H1 (cell line): ENCODE measurements around the gene MID2. TPM values are rescaled to one million over a fixed set of nuclear protein-coding genes. Genes with fewer than 3 reads are reported as not detected.

ENCODE experiments used
- CTCF ChIA-PET: fragments of 300-600 bp; sonication (Branson Sonifier 250); formaldehyde crosslinking; loops from one replicate; lab custom pipeline; 2021; ENCODE audit not compliant: partially characterized antibody; lab: Charles Lee
- POLR2A ChIA-PET: fragments of 300-600 bp; sonication (Branson Sonifier 250); formaldehyde crosslinking; loops from one replicate; lab custom pipeline; 2021; ENCODE audit warnings: inconsistent platforms; ENCODE audit not compliant: partially characterized antibody; lab: Charles Lee
- DNase-seq, 2 experiments: peaks; one replicate each; pipeline versions ENCODE4 v3.0.0 to v3.0.0-alpha.2; 2010 to 2022; ENCODE audit warnings: low spot score in 2 of 2, low read depth in 1 of 2, mixed read lengths in 1 of 2
- FAIRE-seq: peaks from 2 replicates; lab custom pipeline; 2011; peaks lifted over from hg19 to GRCh38; lab: Jason Lieb, UNC
- H2AFZ ChIP-seq: 2 replicates; pipeline ENCODE4 v1.8.1; 2012; ENCODE audit warnings: low read length, inconsistent platforms
- H2AK5ac ChIP-seq: 2 replicates; pipeline ENCODE4 v1.6.1; 2013; ENCODE audit warnings: low read depth, low read length
- H2BK120ac ChIP-seq: replicated peaks from 2 replicates; pipeline ENCODE3; 2013; ENCODE audit warnings: low read depth, low read length, inconsistent platforms
- H2BK12ac ChIP-seq: 2 replicates; pipeline ENCODE4 v1.6.1; 2013; ENCODE audit warnings: low read depth, low read length
- H2BK15ac ChIP-seq: 2 replicates; pipeline ENCODE4 v1.6.1; 2013; ENCODE audit warnings: low read length
- H2BK20ac ChIP-seq: 2 replicates; pipeline ENCODE4 v1.6.1; 2013; ENCODE audit warnings: low read length
- H2BK5ac ChIP-seq: 2 replicates; pipeline ENCODE4 v1.6.1; 2013; ENCODE audit warnings: low read depth, low read length
- H3K14ac ChIP-seq: 2 replicates; pipeline ENCODE4 v1.6.1; 2013; ENCODE audit warnings: inconsistent platforms; ENCODE audit not compliant: insufficient read length
- H3K18ac ChIP-seq: 2 replicates; pipeline ENCODE4 v1.6.1; 2013; ENCODE audit warnings: low read length; ENCODE audit errors: extremely low read depth
- H3K23ac ChIP-seq: 2 replicates; pipeline ENCODE4 v1.6.1; 2013; ENCODE audit warnings: inconsistent platforms; ENCODE audit not compliant: insufficient read length
- H3K23me2 ChIP-seq: 2 replicates; pipeline ENCODE4 v1.6.1; 2013; ENCODE audit warnings: low read depth, low read length
- H3K27ac ChIP-seq: 2 replicates; pipeline ENCODE4 v1.6.1; 2011; ENCODE audit warnings: low read depth, low read length, inconsistent platforms
- H3K27me3 ChIP-seq, 4 experiments: replicated peaks in 1 of 4; 1 replicate in 1 of 4; 2 replicates in 3 of 4; pipeline versions ENCODE4 v1.6.1 to v1.8.1; 2011 to 2013; ENCODE audit warnings: low read length in 3 of 4, mild to moderate bottlenecking in 3 of 4, inconsistent platforms in 2 of 4, mixed read lengths in 2 of 4, moderate library complexity in 1 of 4; ENCODE audit not compliant: control insufficient read depth in 3 of 4, insufficient read depth in 3 of 4; ENCODE audit errors: extremely low read depth in 1 of 4
- H3K36me3 ChIP-seq, 4 experiments: 2 replicates each; pipeline versions ENCODE4 v1.6.1 to v1.8.1; 2011 to 2013; ENCODE audit warnings: mild to moderate bottlenecking in 4 of 4, low read length in 3 of 4, moderate library complexity in 2 of 4, control low read depth in 1 of 4, inconsistent platforms in 1 of 4; ENCODE audit not compliant: insufficient read depth in 4 of 4, control insufficient read depth in 2 of 4
- H3K4ac ChIP-seq: replicated peaks from 2 replicates; pipeline ENCODE3; 2013; ENCODE audit warnings: low read length, low read depth, mixed read lengths, inconsistent platforms; ENCODE audit not compliant: insufficient read length
- H3K4me1 ChIP-seq, 4 experiments: replicated peaks in 1 of 4; 1 replicate in 1 of 4; 2 replicates in 3 of 4; pipeline versions ENCODE4 v1.6.1 to v1.8.1; 2011 to 2013; ENCODE audit warnings: low read length in 3 of 4, inconsistent platforms in 2 of 4, mixed read lengths in 1 of 4; ENCODE audit not compliant: insufficient read depth in 4 of 4, control insufficient read depth in 3 of 4
- H3K4me2 ChIP-seq, 2 experiments: 2 replicates each; pipeline versions ENCODE4 v1.6.1 to v1.8.1; 2011 to 2013; ENCODE audit warnings: low read depth in 2 of 2, low read length in 2 of 2, control low read depth in 1 of 2, inconsistent platforms in 1 of 2, mild to moderate bottlenecking in 1 of 2; ENCODE audit not compliant: insufficient read depth in 1 of 2
- H3K4me3 ChIP-seq, 4 experiments: fragments of 200-600, 300-600 bp in 1 of 4; sonication (generic), shearing (Covaris generic), sonication (Bioruptor Twin) in 1 of 4; 2 replicates each; pipeline versions ENCODE4 v1.5.1 to v1.8.1; 2011 to 2016; ENCODE audit warnings: low read length in 4 of 4, low read depth in 3 of 4, control low read depth in 2 of 4, inconsistent platforms in 2 of 4, mild to moderate bottlenecking in 2 of 4, mixed read lengths in 1 of 4, moderate library complexity in 1 of 4; ENCODE audit not compliant: insufficient read depth in 2 of 4; ENCODE audit errors: extremely low read depth in 1 of 4
- H3K56ac ChIP-seq: replicated peaks from 2 replicates; pipeline ENCODE3; 2013; ENCODE audit warnings: low read depth, mild to moderate bottlenecking, mixed read lengths, low read length, inconsistent platforms; ENCODE audit not compliant: insufficient read length
- H3K79me1 ChIP-seq: 2 replicates; pipeline ENCODE4 v1.6.1; 2013; ENCODE audit warnings: low read depth, low read length, control low read depth
- H3K79me2 ChIP-seq, 2 experiments: 2 replicates each; pipeline versions ENCODE4 v1.6.1 to v1.8.1; 2012 to 2013; ENCODE audit warnings: low read length in 2 of 2, mild to moderate bottlenecking in 2 of 2, inconsistent platforms in 1 of 2; ENCODE audit not compliant: insufficient read depth in 2 of 2, control insufficient read depth in 1 of 2
- H3K9ac ChIP-seq, 4 experiments: replicated peaks in 1 of 4; 1 replicate in 1 of 4; 2 replicates in 3 of 4; pipeline versions ENCODE4 v1.6.1 to v1.8.1; 2011 to 2013; ENCODE audit warnings: low read depth in 3 of 4, low read length in 3 of 4, control low read depth in 2 of 4, mild to moderate bottlenecking in 2 of 4, moderate library complexity in 2 of 4, inconsistent platforms in 1 of 4; ENCODE audit errors: extremely low read depth in 1 of 4
- H3K9me3 ChIP-seq, 2 experiments: 2 replicates each; pipeline versions ENCODE4 v1.6.1 to v1.8.1; 2012 to 2013; ENCODE audit warnings: mild to moderate bottlenecking in 2 of 2, moderate library complexity in 2 of 2, control low read depth in 1 of 2, inconsistent platforms in 1 of 2, low read depth in 1 of 2, low read length in 1 of 2, mixed read lengths in 1 of 2; ENCODE audit not compliant: insufficient read depth in 2 of 2
- H4K20me1 ChIP-seq, 2 experiments: replicated peaks in 1 of 2; 2 replicates each; pipeline versions ENCODE3 to v1.8.1; 2011 to 2013; ENCODE audit warnings: inconsistent platforms in 2 of 2, low read length in 2 of 2, mild to moderate bottlenecking in 1 of 2; ENCODE audit not compliant: insufficient read depth in 2 of 2, control insufficient read depth in 1 of 2
- H4K5ac ChIP-seq: 2 replicates; pipeline ENCODE4 v1.6.1; 2013; ENCODE audit warnings: low read length, low read depth, mixed read lengths, inconsistent platforms; ENCODE audit not compliant: insufficient read length
- H4K8ac ChIP-seq: 2 replicates; pipeline ENCODE4 v1.8.0; 2013; ENCODE audit warnings: mild to moderate bottlenecking, moderate library complexity, low read length, inconsistent platforms; ENCODE audit not compliant: insufficient read depth; ENCODE audit errors: extremely low read depth
- H4K91ac ChIP-seq: replicated peaks from 2 replicates; pipeline ENCODE3; 2013; ENCODE audit warnings: low read length, mixed read lengths, inconsistent platforms; ENCODE audit not compliant: insufficient read length
- GABPA ChIP-seq: IDR thresholded peaks from 2 replicates; pipeline ENCODE4 v1.6.1; 2011; ENCODE audit warnings: mild to moderate bottlenecking, low read length, moderate library complexity, borderline replicate concordance; ENCODE audit not compliant: insufficient read depth
- NRF1 ChIP-seq: IDR thresholded peaks from 2 replicates; pipeline ENCODE4 v1.6.1; 2011; ENCODE audit warnings: mild to moderate bottlenecking, low read depth, low read length, improper control_type of control experiment
- POLR2A ChIP-seq, 2 experiments: IDR thresholded peaks; 1 replicate in 1 of 2; 2 replicates in 1 of 2; pipeline ENCODE4 v1.6.1; 2011; ENCODE audit warnings: low read depth in 2 of 2, low read length in 2 of 2, mild to moderate bottlenecking in 2 of 2; ENCODE audit errors: control extremely low read depth in 1 of 2
- SIRT6 ChIP-seq: IDR thresholded peaks from one replicate; pipeline ENCODE4 v1.7.1; 2012; ENCODE audit warnings: low read length, inconsistent platforms
- SP1 ChIP-seq: IDR thresholded peaks from 2 replicates; pipeline ENCODE4 v1.6.1; 2011; ENCODE audit warnings: low read depth, low read length
- SRF ChIP-seq: IDR thresholded peaks from 2 replicates; pipeline ENCODE4 v1.6.1; 2011; ENCODE audit warnings: mild to moderate bottlenecking, low read depth, low read length, moderate library complexity
- TAF1 ChIP-seq: IDR thresholded peaks from 2 replicates; pipeline ENCODE4 v1.6.1; 2011; ENCODE audit warnings: mild to moderate bottlenecking, low read depth, low read length
- YY1 ChIP-seq: IDR thresholded peaks from 2 replicates; pipeline ENCODE4 v1.6.1; 2011; ENCODE audit warnings: low read depth, mild to moderate bottlenecking, low read length
- polyA plus RNA-seq, 7 experiments: library from polyadenylated mRNA; depleted of rRNA in 3 of 7; stranded (reverse) in 5 of 7; unstranded in 2 of 7; fragments of >200 nt in 5 of 7; fragments of 200-250 nt in 2 of 7; gene quantifications; 1 replicate in 5 of 7; 2 replicates in 1 of 7; 4 replicates in 1 of 7; pipeline versions ENCODE4 v1.2.1 to v1.2.3, GENCODE V29; 2011 to 2013; ENCODE audit warnings: missing spikeins in 2 of 7, mixed read lengths in 2 of 7
- total RNA-seq: library from RNA; stranded (reverse); fragmentation: NEBNext Ultra II Directional; extraction: Animal tissue kit (Norgen Biotek cat#: 25700); gene quantifications from 2 replicates; pipeline ENCODE4 v1.2.1, GENCODE V29; 2021
- TF ChIP-seq, protein P1 (sequence below): IDR thresholded peaks from 2 replicates; pipeline ENCODE4 v1.6.1; 2011; ENCODE audit warnings: low read length, improper control_type of control experiment
- TF ChIP-seq, protein P2 (sequence below): IDR thresholded peaks from 2 replicates; pipeline ENCODE4 v1.6.1; 2011; ENCODE audit warnings: low read depth, mild to moderate bottlenecking, low read length; ENCODE audit not compliant: insufficient read depth

The MID2 gene
- total and polyA plus RNA-seq, 2 of the 8 experiments (the other 6 are each of a cell fraction or from before 2014, with no cell fraction given): 0.98 to 1.7 TPM

DNA sequence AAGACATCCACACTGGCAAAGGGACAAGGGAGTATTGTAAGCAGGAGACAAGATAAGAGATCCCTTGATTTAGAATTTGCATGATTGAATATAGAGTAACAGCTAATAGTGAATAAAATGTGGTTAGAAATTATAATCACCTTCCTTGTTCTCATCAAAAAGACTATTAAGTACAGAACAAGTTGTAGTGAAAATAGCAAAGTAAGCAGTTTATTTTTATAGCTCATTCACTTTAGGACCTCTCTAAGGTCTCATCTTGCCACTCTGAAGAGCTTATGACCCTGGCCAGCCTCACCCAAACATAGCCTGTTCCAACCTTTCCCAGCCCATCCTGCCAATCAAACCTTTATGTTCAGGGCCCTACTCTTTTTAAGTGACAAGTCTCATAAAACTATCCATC is 30.6 kb downstream of the MID2 start:
- Histone ChIP-seq H3K4ac (no peak overlapping the region), H3K23me2 (no peaks in the 10 kb centered on the region), H3K56ac (no peak overlapping the region), H4K5ac (no peak overlapping the region), H3K4me1 (no peaks in the 10 kb centered on the region; a peak in 1 of 7 replicates), H2BK5ac (no peak overlapping the region), H4K91ac (no peak overlapping the region), H4K8ac (no peak overlapping the region), H3K79me2 (no peaks in the 10 kb centered on the region), H3K14ac (no peak overlapping the region), H3K23ac (no peak overlapping the region), H3K9ac (no peak overlapping the region), H3K4me2 (no peak overlapping the region), H2AFZ (no peak overlapping the region), H3K27ac (no peak overlapping the region), H2BK15ac (no peak overlapping the region), H2BK120ac (no peak overlapping the region), H2AK5ac (no peak overlapping the region), H2BK20ac (no peak overlapping the region), H3K9me3 (no peaks in the 10 kb centered on the region), H3K4me3 (no peak overlapping the region), H3K18ac (no peak overlapping the region), H3K79me1 (no peaks in the 10 kb centered on the region), H4K20me1 (no peaks in the 10 kb centered on the region), H2BK12ac (no peak overlapping the region), H3K36me3 (no peaks in the 10 kb centered on the region), H3K27me3 (no peaks in the 10 kb centered on the region)
- FAIRE-seq: no peak
- TF ChIP-seq YY1 (no peak), POLR2A (IDR thresholded peaks at IDR 0.05; ENCODE audit: control extremely low read depth in 1 of 2, low read depth in 2 of 2, low read length in 2 of 2) (no peak), TAF1 (no peak), SP1 (no peak), NRF1 (no peak), SRF (no peak), SIRT6 (no peak), GABPA (no peak)
- TF ChIP-seq, protein P1, sequence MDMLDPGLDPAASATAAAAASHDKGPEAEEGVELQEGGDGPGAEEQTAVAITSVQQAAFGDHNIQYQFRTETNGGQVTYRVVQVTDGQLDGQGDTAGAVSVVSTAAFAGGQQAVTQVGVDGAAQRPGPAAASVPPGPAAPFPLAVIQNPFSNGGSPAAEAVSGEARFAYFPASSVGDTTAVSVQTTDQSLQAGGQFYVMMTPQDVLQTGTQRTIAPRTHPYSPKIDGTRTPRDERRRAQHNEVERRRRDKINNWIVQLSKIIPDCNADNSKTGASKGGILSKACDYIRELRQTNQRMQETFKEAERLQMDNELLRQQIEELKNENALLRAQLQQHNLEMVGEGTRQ: no peak
- TF ChIP-seq, protein P2, sequence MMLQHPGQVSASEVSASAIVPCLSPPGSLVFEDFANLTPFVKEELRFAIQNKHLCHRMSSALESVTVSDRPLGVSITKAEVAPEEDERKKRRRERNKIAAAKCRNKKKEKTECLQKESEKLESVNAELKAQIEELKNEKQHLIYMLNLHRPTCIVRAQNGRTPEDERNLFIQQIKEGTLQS: no peak
- no peak for DNase-seq
- CTCF ChIA-PET: interaction anchor here (0.6 to 0.7 kb wide), 2 partner anchors 16 to 914 kb away, joined by 3 read pairs; no protein-coding TSS in a partner anchor
- POLR2A ChIA-PET: no interaction called here
